NCI-H774 (cell line): ENCODE measurements around the gene NDST3.
"Not testable (repeated sequence)": the region's sequence is repeated elsewhere in the genome, so short reads cannot be mapped to it uniquely, and the experiment has no call there.

Source experiments
- DNase-seq: peaks from one replicate; lab custom pipeline; 2025; lab: John Stamatoyannopoulos, UW

The NDST3 gene

GRCh38 chr4:118177126-118177525, 142.8 kb downstream of the NDST3 start:
- no peak for DNase-seq

GRCh38 chr4:118180776-118181175, 146.5 kb downstream of the NDST3 start:
- DNase-seq, result no peak

- no peak for DNase-seq
Measured at GRCh38 chr4:118190903-118191302, 156.6 kb downstream of the NDST3 start.

- DNase-seq, result no peak
Measured at GRCh38 chr4:118193421-118193820, 159.1 kb downstream of the NDST3 start.

DNA sequence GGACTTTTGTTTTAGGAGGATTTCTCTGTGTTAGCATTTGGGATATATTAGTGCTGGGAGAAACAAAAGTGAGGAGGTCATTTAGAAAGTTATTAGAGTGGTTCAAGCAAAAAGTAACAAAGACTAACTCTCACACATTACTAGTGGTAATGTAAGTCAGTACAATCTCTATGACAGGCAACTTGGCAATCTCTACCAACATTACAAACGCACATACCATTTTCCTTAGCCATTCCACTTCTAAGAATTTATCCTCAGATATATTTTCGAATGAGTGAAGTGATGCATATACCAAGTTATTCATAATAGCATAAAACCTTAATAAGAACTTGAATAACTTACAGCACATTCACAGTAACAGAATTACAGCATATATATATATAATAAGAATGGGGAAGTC, 172.3 kb downstream of the NDST3 start:
- no peak for DNase-seq

DNA sequence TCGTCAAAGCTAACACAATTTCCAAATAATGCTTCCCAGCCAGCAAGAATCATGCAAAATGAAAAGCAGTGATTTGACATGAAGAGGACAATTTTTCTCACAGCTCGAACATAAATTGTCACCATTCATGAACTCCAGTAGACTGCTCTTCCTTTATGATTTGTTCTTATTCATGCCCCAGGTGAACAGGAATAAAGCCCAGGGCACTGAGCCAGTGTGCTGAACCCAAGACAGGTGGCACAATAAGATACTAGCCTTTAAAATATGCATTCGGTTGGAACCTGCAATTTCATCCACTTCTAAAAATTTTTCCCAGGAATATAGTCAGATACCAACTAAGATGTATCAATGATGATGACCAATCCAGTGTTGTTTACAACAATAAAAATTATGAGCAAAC, 178.8 kb downstream of the NDST3 start:
- no peak for DNase-seq

DNA sequence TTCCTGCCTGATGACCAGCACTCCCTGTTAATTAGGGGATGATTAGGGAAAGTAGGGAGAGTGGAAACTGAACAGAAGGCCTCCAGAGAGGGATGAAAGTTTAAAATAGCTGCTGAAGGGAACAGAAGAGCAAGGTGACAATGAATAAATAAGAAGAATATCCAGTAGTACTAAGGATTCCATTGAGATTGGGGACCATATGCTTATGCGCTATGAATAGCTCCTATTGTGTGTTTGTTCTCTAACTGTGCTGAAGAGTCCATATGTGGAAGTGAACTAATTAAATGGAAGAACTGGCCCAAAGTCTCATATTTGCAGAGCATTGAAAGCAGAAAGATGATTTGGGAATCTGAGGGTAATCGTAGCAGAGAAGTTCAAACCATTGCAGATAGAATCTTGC, 181.5 kb downstream of the NDST3 start:
- DNase-seq, result no peak

GRCh38 chr4:118221227-118221800, 187.0 kb downstream of the NDST3 start:
- no peak for DNase-seq

- DNase-seq, result peak; percentile 20
Measured at GRCh38 chr4:118224243-118224829, 190.1 kb downstream of the NDST3 start.

DNA sequence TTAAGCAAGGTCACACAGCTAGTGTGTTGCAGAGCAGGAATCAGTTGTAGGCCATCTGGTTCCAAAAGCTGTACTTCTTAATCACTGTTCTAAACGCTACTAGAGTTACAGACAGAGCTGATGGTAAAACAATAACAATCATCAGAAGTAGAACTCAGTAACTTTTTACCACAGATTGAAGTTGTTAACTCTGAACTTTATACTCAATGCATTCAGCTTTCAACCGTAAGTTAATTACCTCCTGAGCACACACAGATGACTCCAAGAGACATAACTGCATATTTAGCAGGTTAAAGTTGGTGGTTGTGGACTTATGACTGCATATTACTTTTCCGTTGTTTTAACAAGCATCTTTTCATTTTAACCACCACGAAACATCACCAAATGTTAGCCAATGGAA, 191.2 kb downstream of the NDST3 start:
- DNase-seq, result no peak

DNA sequence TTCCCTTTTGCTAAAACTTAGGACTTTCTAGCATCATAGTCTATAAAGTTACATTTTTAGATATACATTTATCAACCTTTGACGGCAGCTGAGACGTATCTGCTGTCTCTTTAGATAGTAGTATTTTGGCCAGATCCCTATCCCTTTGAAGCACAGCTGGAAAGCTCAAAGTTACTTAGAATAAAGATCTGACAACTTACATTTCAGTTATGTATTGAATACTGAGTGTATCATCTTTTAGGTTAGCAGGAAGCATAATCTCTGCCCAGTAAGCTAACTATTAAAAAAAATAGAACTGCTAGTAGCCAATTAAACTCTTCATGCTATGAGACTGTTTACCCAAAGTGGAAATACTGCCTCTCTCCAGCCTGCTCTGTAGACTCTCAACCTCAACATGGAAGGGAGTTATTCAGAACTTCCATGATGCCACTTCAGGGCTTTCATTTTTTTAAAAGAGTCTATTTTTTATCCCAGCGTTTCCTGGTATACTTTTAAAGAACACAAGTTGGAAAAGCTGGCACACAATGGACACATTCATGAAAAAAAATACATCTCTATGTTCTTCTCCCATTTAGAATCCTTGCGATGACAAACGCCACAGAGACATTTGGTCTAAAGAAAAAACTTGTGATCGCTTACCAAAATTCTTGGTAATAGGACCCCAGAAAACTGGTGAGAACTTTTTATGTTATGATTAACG, 192.2 kb downstream of the NDST3 start:
- DNase-seq, result no peak

GRCh38 chr4:118235566-118236120, 201.4 kb downstream of the NDST3 start:
- no peak for DNase-seq

GRCh38 chr4:118237531-118237930, 203.2 kb downstream of the NDST3 start:
- DNase-seq, result no peak

- DNase-seq, result no peak
Measured at GRCh38 chr4:118249890-118250289, 215.6 kb downstream of the NDST3 start.

- DNase-seq, result no peak
Measured at GRCh38 chr4:118254368-118254767, 220.1 kb downstream of the NDST3 start.

- DNase-seq, result no peak
Measured at GRCh38 chr4:118259111-118259510, 224.8 kb downstream of the NDST3 start.

DNA sequence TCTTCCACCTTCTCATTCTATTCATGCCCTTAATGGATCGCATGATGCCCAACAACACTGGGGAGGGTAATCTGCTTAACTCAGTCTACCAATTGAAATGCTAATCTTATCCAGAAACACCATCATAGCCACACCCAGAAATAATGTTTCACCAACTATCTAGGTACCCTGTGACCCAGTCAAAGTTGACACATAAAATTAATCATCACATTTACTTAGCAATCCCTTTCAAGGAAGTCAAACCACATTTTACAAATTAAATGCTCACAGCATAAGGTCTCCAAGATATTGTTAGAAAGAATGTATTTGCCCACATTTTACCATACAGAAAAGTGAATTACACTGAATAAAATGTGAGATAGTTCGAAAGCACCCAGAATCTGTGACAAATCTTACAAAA, 226.0 kb downstream of the NDST3 start:
- DNase-seq, result no peak

DNA sequence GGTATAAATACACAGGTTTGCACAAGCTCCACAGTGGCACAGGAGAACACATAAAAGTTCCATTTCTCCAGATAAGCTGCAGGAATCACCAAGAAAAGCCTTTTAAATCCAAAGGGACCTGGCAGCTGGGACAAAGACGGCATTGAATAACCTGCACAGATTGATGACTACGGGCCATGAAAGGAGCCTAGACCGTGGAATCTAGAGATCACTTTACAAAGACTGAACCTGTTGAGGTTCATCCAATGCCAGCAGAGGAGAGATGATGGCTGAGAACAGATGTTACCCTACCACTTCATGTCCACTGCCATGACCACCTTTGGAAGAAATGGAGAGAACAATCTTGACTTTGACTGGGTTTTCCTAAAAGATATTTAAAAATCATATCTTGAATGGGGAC, 229.8 kb downstream of the NDST3 start:
- DNase-seq, result no peak

DNA sequence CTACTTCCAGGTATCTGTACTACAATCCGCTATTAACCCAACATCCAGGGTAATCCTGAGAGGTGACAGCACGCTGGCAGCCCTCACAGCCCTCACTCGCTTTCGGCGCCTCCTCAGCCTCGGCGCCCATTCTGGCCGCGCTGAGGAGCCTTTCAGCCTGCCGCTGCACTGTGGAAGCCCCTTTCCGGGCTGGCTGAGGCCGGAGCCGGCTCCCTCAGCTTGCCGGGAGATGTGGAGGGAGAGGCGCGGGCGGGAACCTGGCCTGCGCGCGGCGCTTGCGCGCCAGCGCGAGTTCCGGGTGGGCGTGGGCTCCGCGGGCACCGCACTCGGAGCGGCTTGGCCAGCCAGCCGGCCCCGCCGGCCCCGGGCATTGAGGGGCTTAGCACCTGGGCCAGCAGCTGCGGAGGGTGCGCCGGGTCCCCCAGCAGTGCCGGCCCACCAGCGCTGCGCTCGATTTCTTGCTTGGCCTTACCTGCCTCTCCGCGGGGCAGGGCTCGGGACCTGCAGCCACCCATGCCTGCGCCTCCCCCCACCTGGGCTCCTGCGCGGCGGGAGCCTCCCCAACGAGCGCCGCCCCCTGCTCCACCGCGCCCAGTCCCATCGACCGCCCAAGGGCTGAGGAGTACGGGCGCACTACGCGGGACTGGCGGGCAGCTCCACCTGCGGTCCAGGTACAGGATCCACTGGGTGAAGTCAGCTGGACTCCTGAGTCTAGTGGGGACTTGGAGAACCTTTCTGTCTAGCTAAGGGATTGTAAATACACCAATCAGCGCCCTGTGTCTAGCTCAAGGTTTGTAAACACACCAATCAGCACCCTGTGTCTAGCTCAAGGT, 231.2 kb downstream of the NDST3 start:
- DNase-seq, result no peak

- not testable (repeated sequence) for DNase-seq
Measured at GRCh38 chr4:118266145-118266496, 231.8 kb downstream of the NDST3 start.

GRCh38 chr4:118268780-118269179, 234.5 kb downstream of the NDST3 start:
- DNase-seq, result no peak

DNA sequence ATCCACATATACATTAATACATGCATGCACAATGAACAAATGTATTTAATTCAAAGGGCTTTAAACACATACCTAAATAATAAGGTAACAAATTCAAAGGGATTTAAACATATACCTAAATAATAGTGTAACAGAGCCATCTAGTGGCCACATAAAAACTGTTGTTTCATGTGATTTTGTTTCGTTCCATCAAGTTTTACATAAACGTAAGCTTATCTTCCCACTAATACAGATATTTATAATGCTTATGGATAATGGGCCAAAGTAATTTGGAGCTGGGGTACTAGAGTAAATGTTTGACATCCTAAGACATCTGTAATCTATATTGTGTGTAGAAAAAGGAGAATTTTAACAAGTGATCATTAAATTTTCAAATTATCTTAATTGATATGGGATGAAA, 236.2 kb downstream of the NDST3 start:
- DNase-seq, result peak; percentile 16

DNA sequence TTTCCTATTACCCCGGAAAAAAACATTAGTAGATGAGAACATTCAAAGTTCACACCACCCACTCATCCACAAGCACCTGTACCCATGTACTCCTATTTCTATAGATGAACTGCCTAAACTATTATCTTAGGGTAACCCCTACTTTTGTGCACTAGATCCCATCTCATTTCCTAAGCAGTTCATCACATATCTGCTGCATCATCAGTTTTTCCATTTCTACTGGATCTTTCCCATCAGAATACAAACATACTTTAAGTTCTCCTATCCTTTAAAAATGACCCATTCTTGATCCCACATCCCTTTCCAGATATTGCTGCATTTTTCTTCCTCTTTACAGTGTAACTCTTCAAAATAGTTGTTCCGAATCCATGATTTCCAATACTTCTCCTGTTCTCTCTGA, 237.5 kb downstream of the NDST3 start:
- no peak for DNase-seq
